Measurements from ENCODE around the gene SLC24A3.

DNA sequence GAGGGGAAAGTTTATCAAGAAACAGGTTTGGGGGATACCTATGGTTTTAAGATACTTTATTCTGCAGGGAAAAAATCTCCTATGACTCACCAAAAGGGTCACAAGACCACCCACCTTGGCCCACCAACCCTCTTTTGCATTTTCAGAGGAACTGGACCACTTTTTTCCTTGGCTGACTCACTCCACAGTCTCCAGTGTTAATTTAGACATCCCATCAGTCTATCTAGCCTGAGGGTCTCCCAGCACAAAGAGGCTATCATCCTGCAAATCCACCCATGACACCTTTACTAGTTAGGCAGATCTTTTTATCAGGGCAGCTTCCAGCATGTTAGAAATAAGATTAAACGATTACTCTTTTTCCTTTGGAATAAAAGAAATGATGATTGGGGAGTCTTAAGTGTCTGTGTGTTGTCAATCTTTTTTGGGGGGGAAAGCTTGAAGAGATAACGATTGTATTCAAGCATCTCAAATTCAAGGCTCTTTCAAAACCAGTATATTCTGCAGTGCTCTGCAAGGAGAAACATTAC is 407.5 kb downstream of the SLC24A3 start:
- TF ChIP-seq FOSL1 (CRISPR knock-in tag; IDR thresholded peaks at IDR 0.05; ENCODE audit: borderline replicate concordance) = no peak
- no peak for TF ChIP-seq ZMAT3 (CRISPR knock-in tag; conservative IDR thresholded peaks at IDR 0.05)
- TF ChIP-seq, protein P1, sequence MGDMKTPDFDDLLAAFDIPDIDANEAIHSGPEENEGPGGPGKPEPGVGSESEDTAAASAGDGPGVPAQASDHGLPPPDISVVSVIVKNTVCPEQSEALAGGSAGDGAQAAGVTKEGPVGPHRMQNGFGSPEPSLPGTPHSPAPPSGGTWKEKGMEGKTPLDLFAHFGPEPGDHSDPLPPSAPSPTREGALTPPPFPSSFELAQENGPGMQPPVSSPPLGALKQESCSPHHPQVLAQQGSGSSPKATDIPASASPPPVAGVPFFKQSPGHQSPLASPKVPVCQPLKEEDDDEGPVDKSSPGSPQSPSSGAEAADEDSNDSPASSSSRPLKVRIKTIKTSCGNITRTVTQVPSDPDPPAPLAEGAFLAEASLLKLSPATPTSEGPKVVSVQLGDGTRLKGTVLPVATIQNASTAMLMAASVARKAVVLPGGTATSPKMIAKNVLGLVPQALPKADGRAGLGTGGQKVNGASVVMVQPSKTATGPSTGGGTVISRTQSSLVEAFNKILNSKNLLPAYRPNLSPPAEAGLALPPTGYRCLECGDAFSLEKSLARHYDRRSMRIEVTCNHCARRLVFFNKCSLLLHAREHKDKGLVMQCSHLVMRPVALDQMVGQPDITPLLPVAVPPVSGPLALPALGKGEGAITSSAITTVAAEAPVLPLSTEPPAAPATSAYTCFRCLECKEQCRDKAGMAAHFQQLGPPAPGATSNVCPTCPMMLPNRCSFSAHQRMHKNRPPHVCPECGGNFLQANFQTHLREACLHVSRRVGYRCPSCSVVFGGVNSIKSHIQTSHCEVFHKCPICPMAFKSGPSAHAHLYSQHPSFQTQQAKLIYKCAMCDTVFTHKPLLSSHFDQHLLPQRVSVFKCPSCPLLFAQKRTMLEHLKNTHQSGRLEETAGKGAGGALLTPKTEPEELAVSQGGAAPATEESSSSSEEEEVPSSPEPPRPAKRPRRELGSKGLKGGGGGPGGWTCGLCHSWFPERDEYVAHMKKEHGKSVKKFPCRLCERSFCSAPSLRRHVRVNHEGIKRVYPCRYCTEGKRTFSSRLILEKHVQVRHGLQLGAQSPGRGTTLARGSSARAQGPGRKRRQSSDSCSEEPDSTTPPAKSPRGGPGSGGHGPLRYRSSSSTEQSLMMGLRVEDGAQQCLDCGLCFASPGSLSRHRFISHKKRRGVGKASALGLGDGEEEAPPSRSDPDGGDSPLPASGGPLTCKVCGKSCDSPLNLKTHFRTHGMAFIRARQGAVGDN (CRISPR knock-in tag; IDR thresholded peaks at IDR 0.05) = no peak
